ENCODE data around the gene SMC1A. TPM values are rescaled to one million over a fixed set of nuclear protein-coding genes. Genes with fewer than 3 reads are reported as not detected.

Gene SMC1A
- total RNA-seq, 1 experiment from 2014 or later, result 88.3 TPM

DNA sequence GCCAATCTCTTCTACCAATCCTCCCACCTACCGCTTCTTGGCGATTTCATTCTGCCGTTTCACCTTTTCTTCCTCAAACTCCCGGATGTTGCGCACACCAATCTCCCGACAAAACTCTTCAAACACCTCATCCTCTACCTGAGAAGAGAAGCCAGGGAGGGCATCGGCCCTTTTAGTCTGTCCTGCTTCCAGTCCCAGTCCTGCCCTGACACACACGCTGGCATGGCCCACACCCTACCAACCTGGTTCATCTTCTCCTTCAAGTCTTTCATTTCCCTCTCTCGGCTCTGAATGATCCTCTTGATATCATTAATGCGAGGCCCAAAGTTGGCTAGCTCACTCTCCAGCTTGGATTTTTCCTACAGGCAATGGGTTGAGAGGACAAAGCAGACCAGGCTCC, 18.9 kb downstream of the SMC1A start:
- no peak overlapping the region for H3K27ac ChIP-seq (ENCODE audit: low read depth, low read length)
- no peak for TF ChIP-seq FOSL1 (IDR thresholded peaks at IDR 0.05; ENCODE audit: low read depth)
- TF ChIP-seq CBX3 (IDR thresholded peaks at IDR 0.05; ENCODE audit: low read depth), result no peak
- H3K4me2 ChIP-seq (ENCODE audit: low read length), result no peak overlapping the region
- H3K9ac ChIP-seq (ENCODE audit: low read length), result no peak overlapping the region
- H3K4me1 ChIP-seq (ENCODE audit: control insufficient read depth in 1 of 2, insufficient read depth in 2 of 2, low read length in 2 of 2), result no peaks in the 10 kb centered on the region
- POLR2A ChIA-PET, result interaction anchor here (0.7 kb wide), 1 partner anchor 178 kb away, joined by 3 read pairs; no protein-coding TSS in a partner anchor
- no peaks in the 10 kb centered on the region for H4K20me1 ChIP-seq (ENCODE audit: insufficient read depth)
- CTCF ChIA-PET, result interaction anchor here (0.7 kb wide), 1 partner anchor 81 kb away, joined by 3 read pairs; no protein-coding TSS in a partner anchor
- H3K79me2 ChIP-seq (ENCODE audit: insufficient read depth, low read length), result no peaks in the 10 kb centered on the region
- H3K36me3 ChIP-seq (ENCODE audit: control insufficient read depth in 1 of 2, insufficient read depth in 2 of 2, low read length in 2 of 2), result peaks cover 13 to 23% of the 10 kb centered on the region in 2 experiments
- H3K27me3 ChIP-seq (ENCODE audit: insufficient read depth, low read length), result no peaks in the 10 kb centered on the region
- H3K9me2 ChIP-seq (ENCODE audit: insufficient read depth), result no peaks in the 10 kb centered on the region
- no peak overlapping the region for H3K4me3 ChIP-seq (replicated peaks in 1 of 2; ENCODE audit: low read depth in 1 of 2, low read length in 2 of 2)
- ATAC-seq (no peak), DNase-seq (ENCODE audit: low read depth, low spot score) (no peak)
- no peak overlapping the region for H2AFZ ChIP-seq (ENCODE audit: low read depth, low read length, poor library complexity, severe bottlenecking)
- no TSS peak for BruUV-seq (replicated peaks)
- intact Hi-C loops (cut with micrococcal nuclease), result no loop called here
- H3K9me3 ChIP-seq (ENCODE audit: control insufficient read depth in 1 of 2, insufficient read depth in 1 of 2, low read depth in 1 of 2, low read length in 2 of 2), result no peaks in the 10 kb centered on the region
- RAD21 ChIA-PET (ENCODE audit: low non-redundant PET in 1 of 2, low total read pairs in 2 of 2, uncharacterized antibody in 2 of 2, unreplicated experiment in 2 of 2), result no interaction called here

DNA sequence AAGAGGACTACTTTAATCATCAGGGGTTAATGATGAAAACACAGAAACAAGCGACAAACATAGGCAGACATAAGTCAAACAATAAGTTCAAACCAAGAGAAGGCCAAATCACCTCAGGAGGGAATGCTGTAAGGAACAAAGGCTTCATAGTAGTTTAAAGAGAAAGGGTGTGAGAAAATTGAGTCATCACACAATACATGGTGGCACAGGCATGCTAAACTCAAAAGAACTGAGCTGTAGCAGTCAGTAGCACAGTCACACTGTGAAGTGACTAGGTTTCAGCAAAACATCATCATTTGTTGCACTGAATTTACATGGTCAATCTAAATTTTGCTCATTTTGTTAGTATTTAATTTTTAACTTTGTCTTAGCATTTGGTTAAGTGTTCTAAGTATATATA, 24.2 kb downstream of the SMC1A start:
- Histone ChIP-seq H3K9me2 (ENCODE audit: insufficient read depth) (no peaks in the 10 kb centered on the region), H3K4me3 (replicated peaks in 1 of 2; ENCODE audit: low read depth in 1 of 2, low read length in 2 of 2) (no peak overlapping the region), H3K4me2 (ENCODE audit: low read length) (no peak overlapping the region), H3K27me3 (ENCODE audit: insufficient read depth, low read length) (no peaks in the 10 kb centered on the region), H4K20me1 (ENCODE audit: insufficient read depth) (no peaks in the 10 kb centered on the region), H3K79me2 (ENCODE audit: insufficient read depth, low read length) (no peaks in the 10 kb centered on the region), H3K4me1 (ENCODE audit: control insufficient read depth in 1 of 2, insufficient read depth in 2 of 2, low read length in 2 of 2) (no peaks in the 10 kb centered on the region), H2AFZ (ENCODE audit: low read depth, low read length, poor library complexity, severe bottlenecking) (no peak overlapping the region), H3K36me3 (ENCODE audit: control insufficient read depth in 1 of 2, insufficient read depth in 2 of 2, low read length in 2 of 2) (peaks cover 6 to 16% of the 10 kb centered on the region in 2 experiments; a peak in 3 of 4 replicates), H3K9me3 (ENCODE audit: control insufficient read depth in 1 of 2, insufficient read depth in 1 of 2, low read depth in 1 of 2, low read length in 2 of 2) (no peaks in the 10 kb centered on the region), H3K27ac (ENCODE audit: low read depth, low read length) (no peak overlapping the region), H3K9ac (ENCODE audit: low read length) (no peak overlapping the region)
- ChIA-PET POLR2A (no interaction called here), RAD21 (ENCODE audit: low non-redundant PET in 1 of 2, low total read pairs in 2 of 2, uncharacterized antibody in 2 of 2, unreplicated experiment in 2 of 2) (no interaction called here), CTCF (no interaction called here)
- no peak for ATAC-seq
- intact Hi-C loops (cut with micrococcal nuclease), result no loop called here
- TF ChIP-seq, protein P1, sequence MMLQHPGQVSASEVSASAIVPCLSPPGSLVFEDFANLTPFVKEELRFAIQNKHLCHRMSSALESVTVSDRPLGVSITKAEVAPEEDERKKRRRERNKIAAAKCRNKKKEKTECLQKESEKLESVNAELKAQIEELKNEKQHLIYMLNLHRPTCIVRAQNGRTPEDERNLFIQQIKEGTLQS (IDR thresholded peaks at IDR 0.05), result no peak
- TF ChIP-seq EGR1 (IDR thresholded peaks at IDR 0.05; ENCODE audit: low read depth) (no peak), CEBPB (IDR thresholded peaks at IDR 0.05; ENCODE audit: low read depth) (no peak), ELF1 (IDR thresholded peaks at IDR 0.05; ENCODE audit: borderline replicate concordance, low read depth) (no peak), CBX3 (IDR thresholded peaks at IDR 0.05; ENCODE audit: low read depth) (no peak)
- no peak for DNase-seq (ENCODE audit: low read depth, low spot score)
- no TSS peak for BruUV-seq (replicated peaks)
